ENCODE results near the gene ST6GALNAC5.

Gene ST6GALNAC5

DNA sequence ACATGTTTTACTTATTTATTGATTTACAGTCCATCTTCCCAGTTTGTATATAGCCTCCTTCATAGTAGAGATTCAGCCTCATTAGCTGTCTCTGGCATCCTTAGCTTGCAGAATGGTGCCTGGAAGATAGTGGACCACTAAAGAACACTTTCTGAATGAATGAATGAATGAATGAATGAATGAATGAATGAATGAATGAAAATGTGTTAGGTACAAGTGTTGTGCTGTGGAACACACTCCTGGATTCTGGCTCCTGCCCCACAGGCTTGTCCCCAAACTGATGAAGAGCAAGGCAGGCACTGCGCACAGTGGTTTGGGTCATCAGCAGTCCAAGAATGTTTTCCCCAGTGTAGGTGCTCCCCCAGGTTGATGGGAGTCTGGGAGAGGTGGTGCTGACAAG, 159.4 kb downstream of the ST6GALNAC5 start:
- TF ChIP-seq, protein P1, sequence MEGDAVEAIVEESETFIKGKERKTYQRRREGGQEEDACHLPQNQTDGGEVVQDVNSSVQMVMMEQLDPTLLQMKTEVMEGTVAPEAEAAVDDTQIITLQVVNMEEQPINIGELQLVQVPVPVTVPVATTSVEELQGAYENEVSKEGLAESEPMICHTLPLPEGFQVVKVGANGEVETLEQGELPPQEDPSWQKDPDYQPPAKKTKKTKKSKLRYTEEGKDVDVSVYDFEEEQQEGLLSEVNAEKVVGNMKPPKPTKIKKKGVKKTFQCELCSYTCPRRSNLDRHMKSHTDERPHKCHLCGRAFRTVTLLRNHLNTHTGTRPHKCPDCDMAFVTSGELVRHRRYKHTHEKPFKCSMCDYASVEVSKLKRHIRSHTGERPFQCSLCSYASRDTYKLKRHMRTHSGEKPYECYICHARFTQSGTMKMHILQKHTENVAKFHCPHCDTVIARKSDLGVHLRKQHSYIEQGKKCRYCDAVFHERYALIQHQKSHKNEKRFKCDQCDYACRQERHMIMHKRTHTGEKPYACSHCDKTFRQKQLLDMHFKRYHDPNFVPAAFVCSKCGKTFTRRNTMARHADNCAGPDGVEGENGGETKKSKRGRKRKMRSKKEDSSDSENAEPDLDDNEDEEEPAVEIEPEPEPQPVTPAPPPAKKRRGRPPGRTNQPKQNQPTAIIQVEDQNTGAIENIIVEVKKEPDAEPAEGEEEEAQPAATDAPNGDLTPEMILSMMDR (IDR thresholded peaks at IDR 0.05; ENCODE audit: borderline replicate concordance, insufficient read depth, low read depth, low read length): no peak
- H3K4me3 ChIP-seq (ENCODE audit: low read depth, low read length): no peak overlapping the region

GRCh38 chr1:77027847-77028246, 160.6 kb downstream of the ST6GALNAC5 start:
- no peak overlapping the region for H3K4me3 ChIP-seq (ENCODE audit: low read depth, low read length)
- TF ChIP-seq, protein P1 (IDR thresholded peaks at IDR 0.05; ENCODE audit: borderline replicate concordance, insufficient read depth, low read depth, low read length): no peak

DNA sequence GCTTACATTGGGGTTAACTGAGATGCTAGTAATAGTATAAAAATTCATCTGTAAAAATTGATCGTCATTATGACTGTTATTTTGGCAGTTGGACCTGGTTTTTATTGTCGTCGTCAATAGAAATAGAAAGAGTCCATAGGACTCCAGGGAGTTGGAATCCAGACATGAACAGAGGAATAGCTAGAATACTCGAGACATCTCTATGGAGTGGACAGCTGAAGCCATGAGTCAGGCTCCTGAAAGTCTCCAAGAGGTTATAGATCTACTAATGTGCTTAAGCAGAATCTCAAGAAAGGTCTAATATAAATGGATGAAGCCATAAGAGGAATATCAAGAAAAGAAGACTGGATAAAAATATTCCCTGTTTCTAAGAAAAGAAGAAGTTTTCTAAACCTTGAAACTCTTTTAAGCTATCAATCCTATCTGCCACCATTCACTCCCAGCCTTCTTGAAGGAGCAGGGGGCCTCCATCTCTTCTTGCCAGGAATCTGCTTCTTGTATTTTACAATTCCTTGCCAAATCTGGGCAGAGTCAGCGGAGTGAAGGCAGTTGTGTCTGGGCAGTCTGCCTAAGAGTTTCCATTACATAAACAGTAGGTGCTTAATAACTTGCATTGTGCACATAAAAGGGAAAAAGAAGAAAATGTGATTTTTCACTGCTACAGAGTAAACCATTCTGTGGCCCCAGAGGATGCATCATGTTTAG, 163.3 kb downstream of the ST6GALNAC5 start:
- no peak overlapping the region for H3K4me3 ChIP-seq (ENCODE audit: low read depth, low read length)
- TF ChIP-seq, protein P1 (IDR thresholded peaks at IDR 0.05; ENCODE audit: borderline replicate concordance, insufficient read depth, low read depth, low read length): no peak

GRCh38 chr1:77031106-77031662, 163.9 kb downstream of the ST6GALNAC5 start:
- TF ChIP-seq, protein P1 (IDR thresholded peaks at IDR 0.05; ENCODE audit: borderline replicate concordance, insufficient read depth, low read depth, low read length): no peak
- no peak overlapping the region for H3K4me3 ChIP-seq (ENCODE audit: low read depth, low read length)

- TF ChIP-seq, protein P1 (IDR thresholded peaks at IDR 0.05; ENCODE audit: borderline replicate concordance, insufficient read depth, low read depth, low read length): no peak
- H3K4me3 ChIP-seq (ENCODE audit: low read depth, low read length): no peak overlapping the region
These were observed 169.3 kb downstream of the ST6GALNAC5 start for GRCh38 chr1:77036560-77036959.

- TF ChIP-seq, protein P1 (IDR thresholded peaks at IDR 0.05; ENCODE audit: borderline replicate concordance, insufficient read depth, low read depth, low read length): no peak
- H3K4me3 ChIP-seq (ENCODE audit: low read depth, low read length): no peak overlapping the region
These were observed 169.8 kb downstream of the ST6GALNAC5 start for GRCh38 chr1:77037038-77037437.

- TF ChIP-seq, protein P1 (IDR thresholded peaks at IDR 0.05; ENCODE audit: borderline replicate concordance, insufficient read depth, low read depth, low read length): no peak
- H3K4me3 ChIP-seq (ENCODE audit: low read depth, low read length): no peak overlapping the region
These were observed 170.7 kb downstream of the ST6GALNAC5 start for GRCh38 chr1:77038000-77038399.
